ENCODE data around the gene TBL2. TPM values are rescaled to one million over a fixed set of nuclear protein-coding genes. Genes with fewer than 3 reads are reported as not detected.

TBL2 gene
- polyA plus RNA-seq, 1 donor from 2014 or later: 38.6 TPM

Other genes starting within 250 kb of the TBL2 start
- gene FZD9, start 144.8 kb downstream of the TBL2 start, polyA plus RNA-seq: 1.0 and 2.9 TPM in 2 replicates
- 33.4 and 35.0 TPM in 2 replicates for gene BAZ1B, start 56.3 kb downstream of the TBL2 start, polyA plus RNA-seq
- gene BCL7B, start 20.9 kb downstream of the TBL2 start, polyA plus RNA-seq: 23.6 and 27.3 TPM in 2 replicates
- gene MLXIPL, start 45.9 kb upstream of the TBL2 start, polyA plus RNA-seq: 1.8 TPM in 1 of 2 replicates, not detected in the other
- gene VPS37D, start 89.3 kb upstream of the TBL2 start, polyA plus RNA-seq: 52.7 and 56.3 TPM in 2 replicates
- gene DNAJC30, start 104.9 kb upstream of the TBL2 start, polyA plus RNA-seq: 1.1 and 1.3 TPM in 2 replicates
- 75.9 and 82.9 TPM in 2 replicates for gene BUD23, start 105.0 kb upstream of the TBL2 start, polyA plus RNA-seq
- 123 and 144 TPM in 2 replicates for gene STX1A, start 141.1 kb upstream of the TBL2 start, polyA plus RNA-seq
- gene ABHD11, start 160.2 kb upstream of the TBL2 start, polyA plus RNA-seq: 12.8 and 26.0 TPM in 2 replicates
- gene CLDN3, start 191.7 kb upstream of the TBL2 start, polyA plus RNA-seq: not detected in 2 replicates

All from neural cell (in vitro differentiated cells).